Fibroblast of lung (primary cell): ENCODE results near the gene STRA6. TPM values are rescaled to one million over a fixed set of nuclear protein-coding genes. Genes with fewer than 3 reads are reported as not detected.

Experiments
- DNase-seq, 2 donors: peaks; one replicate each; pipeline versions ENCODE4 v3.0.0 to v3.0.0-alpha.2; 2010; ENCODE audit warnings: low read depth in 2 of 2
- H2AFZ ChIP-seq: 2 replicates; pipeline ENCODE4 v1.5.1; 2012; ENCODE audit warnings: low read length, control low read depth, inconsistent platforms
- H3K27ac ChIP-seq: 2 replicates; pipeline ENCODE4 v1.5.1; 2011; ENCODE audit warnings: low read length, control low read depth; ENCODE audit not compliant: insufficient read depth
- H3K27me3 ChIP-seq: 2 replicates; pipeline ENCODE4 v1.5.1; 2011; ENCODE audit warnings: mild to moderate bottlenecking, low read length; ENCODE audit not compliant: control insufficient read depth, insufficient read depth
- H3K36me3 ChIP-seq: 2 replicates; pipeline ENCODE4 v1.5.1; 2011; ENCODE audit warnings: low read length; ENCODE audit not compliant: control insufficient read depth, insufficient read depth
- H3K4me1 ChIP-seq: 2 replicates; pipeline ENCODE4 v1.5.1; 2011; ENCODE audit warnings: low read length; ENCODE audit not compliant: control insufficient read depth, insufficient read depth; ENCODE audit errors: extremely low read depth
- H3K4me2 ChIP-seq: 2 replicates; pipeline ENCODE4 v1.5.1; 2011; ENCODE audit warnings: low read length, control low read depth; ENCODE audit not compliant: insufficient read depth; ENCODE audit errors: extremely low read depth
- H3K4me3 ChIP-seq, 4 experiments: fragments of 200-600 bp in 1 of 4; sonication (generic) in 1 of 4; replicated peaks in 1 of 4; 2 replicates each; pipeline ENCODE4 v1.5.1; 2011 to 2016; ENCODE audit warnings: low read length in 4 of 4, low read depth in 3 of 4, mild to moderate bottlenecking in 3 of 4, control low read depth in 2 of 4, inconsistent platforms in 1 of 4, mixed read lengths in 1 of 4; ENCODE audit not compliant: insufficient read depth in 1 of 4; ENCODE audit errors: control extremely low read depth in 1 of 4
- H3K79me2 ChIP-seq: 2 replicates; pipeline ENCODE4 v1.5.1; 2012; ENCODE audit warnings: mild to moderate bottlenecking, low read length, inconsistent platforms; ENCODE audit not compliant: control insufficient read depth, insufficient read depth
- H3K9ac ChIP-seq: 2 replicates; pipeline ENCODE4 v1.5.1; 2011; ENCODE audit warnings: mild to moderate bottlenecking, low read length, control low read depth; ENCODE audit not compliant: insufficient read depth
- H3K9me3 ChIP-seq: 2 replicates; pipeline ENCODE4 v1.5.1; 2012; ENCODE audit warnings: low read depth, low read length; ENCODE audit not compliant: control insufficient read depth, insufficient read depth
- H4K20me1 ChIP-seq: 2 replicates; pipeline ENCODE4 v1.5.1; 2011; ENCODE audit warnings: low read length; ENCODE audit not compliant: control insufficient read depth, insufficient read depth; ENCODE audit errors: extremely low read depth
- CTCF ChIP-seq, 2 donors: IDR thresholded peaks in 1 of 2; conservative IDR thresholded peaks in 1 of 2; 1 replicate in 1 of 2; 2 replicates in 1 of 2; pipeline ENCODE4 v1.5.1; 2011 to 2012; ENCODE audit warnings: low read length in 2 of 2, control low read depth in 1 of 2, inconsistent platforms in 1 of 2, low read depth in 1 of 2, mild to moderate bottlenecking in 1 of 2
- EZH2 ChIP-seq: IDR thresholded peaks from 2 replicates; pipeline ENCODE4 v1.5.1; 2012; ENCODE audit warnings: low read length, control low read depth, mild to moderate bottlenecking; ENCODE audit errors: missing control alignments
- polyA plus RNA-seq, 2 donors: library from polyadenylated mRNA; depleted of rRNA in 1 of 2; stranded (reverse) in 1 of 2; unstranded in 1 of 2; fragments of >200 nt; gene quantifications; 2 replicates each; pipeline ENCODE4 v1.2.1, GENCODE V29; 2011 to 2012; ENCODE audit warnings: missing spikeins in 1 of 2
- total RNA-seq: library from RNA; depleted of rRNA; stranded (reverse); fragments of >200 nt; gene quantifications from 2 replicates; pipeline ENCODE4 v1.2.1, GENCODE V29; 2014

STRA6 gene
- total and polyA plus RNA-seq, 2 donors (not counting 1 experiment from before 2014, with no cell fraction given) = 0.17 TPM; not detected in 1

- Histone ChIP-seq H3K9me3 (no peaks in the 10 kb centered on the region), H3K9ac (no peak overlapping the region), H4K20me1 (no peaks in the 10 kb centered on the region), H3K4me1 (no peaks in the 10 kb centered on the region), H2AFZ (no peak overlapping the region), H3K27me3 (peaks cover 18% of the 10 kb centered on the region), H3K79me2 (no peaks in the 10 kb centered on the region), H3K4me3 (no peak overlapping the region), H3K27ac (no peak overlapping the region), H3K4me2 (no peak overlapping the region), H3K36me3 (no peaks in the 10 kb centered on the region)
- DNase-seq = no peak
- no peak for TF ChIP-seq CTCF (conservative IDR thresholded peaks at IDR 0.05 in 1 of 2, IDR thresholded peaks at IDR 0.05 in 1 of 2; ENCODE audit: low read depth in 1 of 2, low read length in 2 of 2)
- no peak for TF ChIP-seq EZH2
Measured at GRCh38 chr15:74159773-74160172, 42.8 kb downstream of the STRA6 start.

GRCh38 chr15:74158855-74159650 lies 43.5 kb downstream of the STRA6 start:
- Histone ChIP-seq H3K9ac (no peak overlapping the region), H3K4me2 (no peak overlapping the region), H3K36me3 (no peaks in the 10 kb centered on the region), H3K27ac (no peak overlapping the region), H4K20me1 (no peaks in the 10 kb centered on the region), H3K4me3 (no peak overlapping the region), H3K4me1 (no peaks in the 10 kb centered on the region), H3K9me3 (no peaks in the 10 kb centered on the region), H3K79me2 (no peaks in the 10 kb centered on the region), H2AFZ (no peak overlapping the region), H3K27me3 (peaks cover 19% of the 10 kb centered on the region)
- TF ChIP-seq CTCF (conservative IDR thresholded peaks at IDR 0.05 in 1 of 2, IDR thresholded peaks at IDR 0.05 in 1 of 2; ENCODE audit: low read depth in 1 of 2, low read length in 2 of 2) (no peak), EZH2 (no peak)
- DNase-seq = no peak

GRCh38 chr15:74157868-74158827 lies 44.4 kb downstream of the STRA6 start:
- Histone ChIP-seq H3K9ac (no peak overlapping the region), H3K9me3 (no peaks in the 10 kb centered on the region), H3K27me3 (peaks cover 22% of the 10 kb centered on the region), H3K79me2 (no peaks in the 10 kb centered on the region), H3K4me1 (no peaks in the 10 kb centered on the region), H3K36me3 (no peaks in the 10 kb centered on the region), H3K27ac (no peak overlapping the region), H2AFZ (no peak overlapping the region), H3K4me3 (no peak overlapping the region), H4K20me1 (no peaks in the 10 kb centered on the region), H3K4me2 (no peak overlapping the region)
- DNase-seq = no peak
- no peak for TF ChIP-seq EZH2
- TF ChIP-seq CTCF (conservative IDR thresholded peaks at IDR 0.05 in 1 of 2, IDR thresholded peaks at IDR 0.05 in 1 of 2; ENCODE audit: low read depth in 1 of 2, low read length in 2 of 2) = no peak
